PC-3 (cell line): ENCODE results near the gene NOXA1.
"Not testable (repeated sequence)": the region's sequence is repeated elsewhere in the genome, so short reads cannot be mapped to it uniquely, and the experiment has no call there.

ENCODE experiments used
- EZH2 ChIP-seq: fragments of 300-600 bp; sonication (generic); IDR thresholded peaks from one replicate; pipeline ENCODE4 v1.6.1; 2017; ENCODE audit warnings: antibody characterized with exemption, mild to moderate bottlenecking, low read length; ENCODE audit not compliant: unreplicated experiment
- TF ChIP-seq, protein P1 (sequence below): fragments of 300-600 bp; sonication (generic); conservative IDR thresholded peaks from 2 replicates; pipeline ENCODE4 v1.5.1; 2017; ENCODE audit warnings: antibody characterized with exemption, low read depth, mild to moderate bottlenecking, low read length

DNA sequence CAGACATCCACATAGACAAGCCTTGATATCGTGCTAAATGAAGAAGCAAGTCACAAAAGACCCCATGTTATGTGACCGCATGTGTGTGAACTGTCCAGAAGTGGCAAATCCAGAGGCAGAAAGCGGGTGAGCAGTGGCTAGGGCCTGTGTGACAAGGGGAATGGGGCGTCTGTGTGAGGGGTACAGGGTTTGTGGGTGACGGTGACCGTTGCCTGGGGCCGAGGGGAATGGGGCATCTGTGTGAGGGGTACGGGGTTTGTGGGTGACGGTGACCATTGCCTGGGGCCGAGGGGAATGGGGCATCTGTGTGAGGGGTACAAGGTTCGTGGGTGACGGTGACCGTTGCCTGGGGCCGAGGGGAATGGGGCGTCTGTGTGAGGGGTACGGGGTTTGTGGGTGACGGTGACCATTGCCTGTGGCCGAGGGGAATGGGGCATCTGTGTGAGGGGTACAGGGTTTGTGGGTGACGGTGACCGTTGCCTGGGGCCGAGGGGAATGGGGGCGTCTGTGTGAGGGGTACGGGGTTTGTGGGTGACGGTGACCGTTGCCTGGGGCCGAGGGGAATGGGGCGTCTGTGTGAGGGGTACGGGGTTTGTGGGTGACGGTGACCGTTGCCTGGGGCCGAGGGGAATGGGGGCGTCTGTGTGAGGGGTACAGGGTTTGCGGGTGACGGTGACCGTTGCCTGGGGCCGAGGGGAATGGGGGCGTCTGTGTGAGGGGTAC, 44.3 kb upstream of the NOXA1 start:
- TF ChIP-seq, protein P1, sequence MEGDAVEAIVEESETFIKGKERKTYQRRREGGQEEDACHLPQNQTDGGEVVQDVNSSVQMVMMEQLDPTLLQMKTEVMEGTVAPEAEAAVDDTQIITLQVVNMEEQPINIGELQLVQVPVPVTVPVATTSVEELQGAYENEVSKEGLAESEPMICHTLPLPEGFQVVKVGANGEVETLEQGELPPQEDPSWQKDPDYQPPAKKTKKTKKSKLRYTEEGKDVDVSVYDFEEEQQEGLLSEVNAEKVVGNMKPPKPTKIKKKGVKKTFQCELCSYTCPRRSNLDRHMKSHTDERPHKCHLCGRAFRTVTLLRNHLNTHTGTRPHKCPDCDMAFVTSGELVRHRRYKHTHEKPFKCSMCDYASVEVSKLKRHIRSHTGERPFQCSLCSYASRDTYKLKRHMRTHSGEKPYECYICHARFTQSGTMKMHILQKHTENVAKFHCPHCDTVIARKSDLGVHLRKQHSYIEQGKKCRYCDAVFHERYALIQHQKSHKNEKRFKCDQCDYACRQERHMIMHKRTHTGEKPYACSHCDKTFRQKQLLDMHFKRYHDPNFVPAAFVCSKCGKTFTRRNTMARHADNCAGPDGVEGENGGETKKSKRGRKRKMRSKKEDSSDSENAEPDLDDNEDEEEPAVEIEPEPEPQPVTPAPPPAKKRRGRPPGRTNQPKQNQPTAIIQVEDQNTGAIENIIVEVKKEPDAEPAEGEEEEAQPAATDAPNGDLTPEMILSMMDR: not testable (repeated sequence)
- not testable (repeated sequence) for TF ChIP-seq EZH2
